SK-N-SH (cell line): Measurements from ENCODE around the gene STARD3. TPM values are rescaled to one million over a fixed set of nuclear protein-coding genes. Genes with fewer than 3 reads are reported as not detected.

Source experiments
- CTCF ChIA-PET: fragments of 300-600, 350-600 bp; formaldehyde crosslinking; extraction: SDS; loops from one replicate; lab custom pipeline; 2021; lab: Yijun Ruan, JAX
- POLR2A ChIA-PET: fragments of 350-600 bp; sonication (Branson Sonifier 250); formaldehyde crosslinking; extraction: SDS; loops from one replicate; lab custom pipeline; 2020; ENCODE audit warnings: antibody characterized with exemption, inconsistent platforms; lab: Yijun Ruan, JAX
- DNase-seq: peaks from one replicate; pipeline ENCODE4 v3.0.0; 2012
- H2AFZ ChIP-seq: fragments of 200-600 bp; sonication (generic); 2 replicates; pipeline ENCODE4 v1.8.1; 2016; ENCODE audit warnings: antibody characterized with exemption, mild to moderate bottlenecking, low read depth
- H3F3A ChIP-seq: fragments of 200-600 bp; sonication (generic); replicated peaks from 2 replicates; pipeline ENCODE3; 2016; ENCODE audit warnings: antibody characterized with exemption, mild to moderate bottlenecking; ENCODE audit not compliant: insufficient read depth
- H3K27ac ChIP-seq, 2 experiments: fragments of 200-500 bp in 1 of 2; fragments of 200-600 bp in 1 of 2; sonication (Bioruptor generic) in 1 of 2; sonication (generic), shearing (Covaris generic) in 1 of 2; 2 replicates each; pipeline versions ENCODE4 v1.5.1 to v1.6.1; 2014 to 2016; ENCODE audit warnings: low read depth in 2 of 2, inconsistent platforms in 1 of 2, low read length in 1 of 2, mild to moderate bottlenecking in 1 of 2, mixed read lengths in 1 of 2
- H3K27me3 ChIP-seq: fragments of 200-600 bp; sonication (generic), shearing (Covaris generic); 2 replicates; pipeline ENCODE4 v1.6.1; 2016; ENCODE audit warnings: mixed run types; ENCODE audit not compliant: insufficient read depth
- H3K36me3 ChIP-seq, 2 experiments: fragments of 200-500 bp in 1 of 2; fragments of 200-600 bp in 1 of 2; sonication (Bioruptor generic) in 1 of 2; sonication (generic) in 1 of 2; replicated peaks in 1 of 2; 2 replicates each; pipeline versions ENCODE3 to v1.5.1; 2014 to 2016; ENCODE audit warnings: low read length in 1 of 2, mild to moderate bottlenecking in 1 of 2; ENCODE audit not compliant: insufficient read depth in 2 of 2, control insufficient read depth in 1 of 2
- H3K4me1 ChIP-seq, 2 experiments: fragments of 200-500 bp in 1 of 2; fragments of 200-600 bp in 1 of 2; sonication (Bioruptor generic) in 1 of 2; sonication (generic), shearing (Covaris generic) in 1 of 2; 2 replicates each; pipeline versions ENCODE4 v1.5.1 to v1.6.1; 2014 to 2016; ENCODE audit warnings: low read depth in 1 of 2, low read length in 1 of 2, mixed run types in 1 of 2; ENCODE audit not compliant: insufficient read depth in 2 of 2, control insufficient read depth in 1 of 2
- H3K4me2 ChIP-seq: fragments of 200-600 bp; sonication (generic), shearing (Covaris generic); 2 replicates; pipeline ENCODE4 v1.6.1; 2017; ENCODE audit warnings: mixed run types
- H3K4me3 ChIP-seq, 2 experiments: fragments of 200-500 bp in 1 of 2; fragments of 200-600 bp in 1 of 2; sonication (Bioruptor generic) in 1 of 2; sonication (generic), shearing (Covaris generic) in 1 of 2; 2 replicates each; pipeline versions ENCODE4 v1.5.1 to v1.8.1; 2014 to 2016; ENCODE audit warnings: low read depth in 2 of 2, inconsistent platforms in 1 of 2, low read length in 1 of 2, mild to moderate bottlenecking in 1 of 2, mixed read lengths in 1 of 2, moderate library complexity in 1 of 2
- H3K79me2 ChIP-seq: fragments of 200-600 bp; sonication (generic); 2 replicates; pipeline ENCODE4 v1.8.1; 2017; ENCODE audit warnings: mild to moderate bottlenecking; ENCODE audit not compliant: insufficient read depth
- H3K9ac ChIP-seq: fragments of 200-600 bp; sonication (generic); 2 replicates; pipeline ENCODE4 v1.6.1; 2017; ENCODE audit warnings: mixed run types
- H3K9me2 ChIP-seq: fragments of 200-600 bp; sonication (generic); 2 replicates; pipeline ENCODE4 v1.6.1; 2017; ENCODE audit warnings: mixed run types
- H3K9me3 ChIP-seq: fragments of 200-600 bp; sonication (generic); 2 replicates; pipeline ENCODE4 v1.6.1; 2017; ENCODE audit warnings: mixed run types, mild to moderate bottlenecking, moderate library complexity
- H4K20me1 ChIP-seq: fragments of 200-600 bp; sonication (generic); 2 replicates; pipeline ENCODE4 v1.6.1; 2017; ENCODE audit warnings: mild to moderate bottlenecking, mixed run types; ENCODE audit not compliant: insufficient read depth
- CTCF ChIP-seq: fragments of 200-600 bp; sonication (generic); IDR thresholded peaks from 2 replicates; pipeline ENCODE4 v1.6.1; 2017; ENCODE audit warnings: antibody characterized with exemption, mild to moderate bottlenecking, moderate library complexity
- EP300 ChIP-seq, 2 experiments: IDR thresholded peaks; 2 replicates each; pipeline versions ENCODE4 v1.4.0 to v1.6.1; 2012; ENCODE audit warnings: borderline replicate concordance in 1 of 2, low read depth in 1 of 2, low read length in 1 of 2
- FOXJ3 ChIP-seq: sonication (generic); formaldehyde crosslinking; IDR thresholded peaks from 2 replicates; pipeline ENCODE4 v1.5.1; 2020; ENCODE audit warnings: mild to moderate bottlenecking, missing genetic modification reagents
- FOXM1 ChIP-seq: IDR thresholded peaks from 2 replicates; pipeline ENCODE4 v1.4.0; 2012; ENCODE audit warnings: low read depth, mild to moderate bottlenecking
- GABPA ChIP-seq: IDR thresholded peaks from 2 replicates; pipeline ENCODE4 v1.4.0; 2012; ENCODE audit warnings: low read depth, mild to moderate bottlenecking
- MAX ChIP-seq: IDR thresholded peaks from 2 replicates; pipeline ENCODE4 v1.4.0; 2012; ENCODE audit warnings: low read depth
- MEF2A ChIP-seq: IDR thresholded peaks from 2 replicates; pipeline ENCODE4 v1.4.0; 2012; ENCODE audit warnings: low read depth, borderline replicate concordance
- NFIC ChIP-seq: IDR thresholded peaks from 2 replicates; pipeline ENCODE4 v1.4.0; 2012; ENCODE audit warnings: borderline replicate concordance
- NRF1 ChIP-seq: IDR thresholded peaks from 2 replicates; pipeline ENCODE4 v1.6.1; 2012; ENCODE audit warnings: low read depth, mild to moderate bottlenecking, low read length
- POLR2AphosphoS5 ChIP-seq: IDR thresholded peaks from 2 replicates; pipeline ENCODE4 v1.6.1; 2012; ENCODE audit warnings: low read depth, low read length
- RFX5 ChIP-seq: IDR thresholded peaks from 2 replicates; pipeline ENCODE4 v1.6.1; 2012; ENCODE audit warnings: mild to moderate bottlenecking, improper control_type of control experiment, low read length
- RXRA ChIP-seq: IDR thresholded peaks from 2 replicates; pipeline ENCODE4 v1.4.0; 2012; ENCODE audit warnings: low read depth, mild to moderate bottlenecking, borderline replicate concordance
- SIN3A ChIP-seq: IDR thresholded peaks from 2 replicates; pipeline ENCODE4 v1.6.1; 2012; ENCODE audit warnings: low read depth, mild to moderate bottlenecking, low read length, moderate library complexity, borderline replicate concordance
- SMC3 ChIP-seq: IDR thresholded peaks from 2 replicates; pipeline ENCODE4 v1.6.1; 2012; ENCODE audit warnings: low read depth, low read length, improper control_type of control experiment
- TEAD4 ChIP-seq: IDR thresholded peaks from 2 replicates; pipeline ENCODE4 v1.4.0; 2012; ENCODE audit warnings: mild to moderate bottlenecking, borderline replicate concordance; ENCODE audit not compliant: insufficient read depth
- YY1 ChIP-seq: IDR thresholded peaks from 2 replicates; pipeline ENCODE4 v1.4.0; 2012; ENCODE audit warnings: low read depth, mild to moderate bottlenecking
- WGBS: methylation state at CpG from one replicate; pipeline ENCODE4 v1.1.6; 2017; ENCODE audit warnings: low lambda C conversion rate; 5-methylcytosine and 5-hydroxymethylcytosine counted together
- polyA plus RNA-seq, 3 experiments: library from polyadenylated mRNA; depleted of rRNA; stranded (reverse); fragments of >200 nt; gene quantifications; 2 replicates each; pipeline ENCODE4 v1.2.3, GENCODE V29; 2012

Gene STARD3
- polyA plus RNA-seq, 1 of the 3 experiments (the other 2 are of a cell fraction) = 76.8 TPM

- no peak for TF ChIP-seq NRF1
- TF ChIP-seq GABPA = no peak
- no peak for TF ChIP-seq FOXM1
- no peak for TF ChIP-seq POLR2AphosphoS5
- TF ChIP-seq YY1 = no peak
These were observed 387 bp upstream of the STARD3 start (continued) for GRCh38 chr17:39636587-39636926.

- H3K9me3 ChIP-seq = no peaks in the 10 kb centered on the region
- no peaks in the 10 kb centered on the region for H3K27me3 ChIP-seq
- H3K4me2 ChIP-seq = peak overlapping the region; percentile 83
- peaks cover 10% of the 10 kb centered on the region for H4K20me1 ChIP-seq
- 96% methylated on average over 7 of the region's 7 CpGs for WGBS
- H3K36me3 ChIP-seq = no peaks in the 10 kb centered on the region
- H3K4me1 ChIP-seq = peaks cover 0 to 24% of the 10 kb centered on the region in 2 experiments; a peak in 2 of 4 replicates
- peak overlapping the region; percentile 88 to 97; a peak in 3 of 4 replicates for H3K4me3 ChIP-seq
- H2AFZ ChIP-seq = no peak overlapping the region
- no peak for DNase-seq
- peaks cover 61% of the 10 kb centered on the region for H3K79me2 ChIP-seq
- CTCF ChIA-PET = interaction anchor here (0.9 to 17.4 kb wide), 6 partner anchors 14 to 92 kb away, joined by 3 to 332 read pairs (median 8); partner anchors contain the start of genes MIEN1, PNMT and PPP1R1B
- H3K9ac ChIP-seq = peak overlapping the region; percentile 86; the same call in 1 of the 2 replicates
- no peaks in the 10 kb centered on the region for H3F3A ChIP-seq
- H3K9me2 ChIP-seq = no peaks in the 10 kb centered on the region
- TF ChIP-seq POLR2AphosphoS5 (no peak), TEAD4 (no peak), RFX5 (no peak), RXRA (no peak), MAX (no peak), NFIC (no peak), YY1 (no peak), GABPA (no peak), CTCF (no peak), MEF2A (no peak), FOXJ3 (CRISPR knock-in tag) (no peak), SIN3A (no peak), EP300 (IDR thresholded peaks at IDR 0.05; ENCODE audit: borderline replicate concordance in 1 of 2, low read depth in 1 of 2, low read length in 1 of 2) (no peak), SMC3 (no peak)
- H3K27ac ChIP-seq = no peak overlapping the region
- POLR2A ChIA-PET = no interaction called here
These were observed 1.4 kb downstream of the STARD3 start for GRCh38 chr17:39638317-39638716.
